A673 (cell line): ENCODE results near the gene CCR5AS.

ENCODE experiments used
- CTCF ChIP-seq: fragments of 300-800, 200-600 bp; sonication (generic); conservative IDR thresholded peaks from 2 replicates; pipeline ENCODE4 v1.5.1; 2017; ENCODE audit warnings: low read depth, mild to moderate bottlenecking, antibody characterized with exemption, low read length, moderate library complexity, mixed read lengths
- EZH2 ChIP-seq: fragments of 200-600 bp; sonication (generic); IDR thresholded peaks from 2 replicates; pipeline ENCODE4 v1.6.1; 2017; ENCODE audit warnings: borderline replicate concordance, low read depth, mild to moderate bottlenecking, mixed read lengths, antibody characterized with exemption, low read length; ENCODE audit not compliant: poor library complexity, severe bottlenecking

- TF ChIP-seq EZH2 (no peak), CTCF (no peak)
Measured at GRCh38 chr3:46316206-46316605, 90.7 kb downstream of the CCR5AS start.
